ENCODE measurements around the gene MLPH.

Gene MLPH

DNA sequence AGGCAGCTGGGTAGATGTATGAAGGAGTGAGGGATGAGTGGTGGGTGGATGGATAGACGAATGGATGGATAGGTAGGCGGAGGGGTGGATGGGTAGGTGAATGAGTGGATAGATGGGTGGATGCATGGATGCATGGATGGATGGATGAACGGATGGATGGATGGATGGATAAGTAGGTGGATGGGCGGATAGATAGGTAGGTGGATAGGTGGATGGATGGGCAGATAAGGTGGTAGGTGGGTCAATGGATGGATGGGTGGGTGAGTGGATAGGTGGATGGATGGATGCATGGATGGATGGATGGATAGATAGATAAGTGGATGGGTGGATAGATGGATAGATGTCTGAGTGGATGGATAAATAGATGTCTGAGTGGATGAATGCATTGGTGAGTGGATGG lies 30.1 kb downstream of the MLPH start:
- H2AFZ ChIP-seq (ENCODE audit: low read length), result no peak overlapping the region

DNA sequence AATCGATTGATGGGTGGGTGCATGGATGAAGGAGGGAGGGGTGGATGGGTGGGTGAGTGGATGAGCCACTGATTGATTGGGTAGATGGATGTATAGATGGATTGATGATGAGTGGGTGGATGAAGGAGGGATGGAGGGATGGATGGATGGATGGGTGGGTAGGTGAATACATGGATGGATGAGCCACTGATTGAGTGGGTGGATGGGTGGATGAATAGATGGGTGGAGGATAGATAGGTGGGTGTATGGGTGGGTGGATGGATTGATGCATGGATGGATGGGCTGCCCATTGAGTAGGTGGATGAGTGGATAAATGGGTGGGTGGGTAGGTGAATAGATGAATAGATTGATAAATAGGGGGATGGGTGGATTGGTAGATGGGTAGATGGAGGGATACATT lies 30.9 kb downstream of the MLPH start:
- H4K20me1 ChIP-seq (ENCODE audit: insufficient read depth, low read length, poor library complexity, severe bottlenecking), result no peaks in the 10 kb centered on the region
- H3K36me3 ChIP-seq (ENCODE audit: insufficient read depth, low read length), result no peaks in the 10 kb centered on the region
- no peaks in the 10 kb centered on the region for H3K79me2 ChIP-seq (ENCODE audit: insufficient read depth, low read length)
- H3K4me3 ChIP-seq (ENCODE audit: low read length, poor library complexity, severe bottlenecking), result no peak overlapping the region
- H3K4me2 ChIP-seq (ENCODE audit: low read depth, low read length, poor library complexity, severe bottlenecking), result no peak overlapping the region
- no peaks in the 10 kb centered on the region for H3K27me3 ChIP-seq (ENCODE audit: insufficient read depth, low read length, poor library complexity, severe bottlenecking)
- no peaks in the 10 kb centered on the region for H3K9me3 ChIP-seq (ENCODE audit: insufficient read depth, low read depth, low read length)
- no peaks in the 10 kb centered on the region for H3F3A ChIP-seq (ENCODE audit: low read depth)
- no peak overlapping the region for H2AFZ ChIP-seq (ENCODE audit: low read length)
- no peak overlapping the region for H3K9ac ChIP-seq (ENCODE audit: low read depth, low read length, poor library complexity, severe bottlenecking)
- no peaks in the 10 kb centered on the region for H3K4me1 ChIP-seq (ENCODE audit: insufficient read depth, low read length, poor library complexity, severe bottlenecking)
- TF ChIP-seq EZH2phosphoT487 (IDR thresholded peaks at IDR 0.05; ENCODE audit: borderline replicate concordance), result no peak
- TF ChIP-seq, protein P1, sequence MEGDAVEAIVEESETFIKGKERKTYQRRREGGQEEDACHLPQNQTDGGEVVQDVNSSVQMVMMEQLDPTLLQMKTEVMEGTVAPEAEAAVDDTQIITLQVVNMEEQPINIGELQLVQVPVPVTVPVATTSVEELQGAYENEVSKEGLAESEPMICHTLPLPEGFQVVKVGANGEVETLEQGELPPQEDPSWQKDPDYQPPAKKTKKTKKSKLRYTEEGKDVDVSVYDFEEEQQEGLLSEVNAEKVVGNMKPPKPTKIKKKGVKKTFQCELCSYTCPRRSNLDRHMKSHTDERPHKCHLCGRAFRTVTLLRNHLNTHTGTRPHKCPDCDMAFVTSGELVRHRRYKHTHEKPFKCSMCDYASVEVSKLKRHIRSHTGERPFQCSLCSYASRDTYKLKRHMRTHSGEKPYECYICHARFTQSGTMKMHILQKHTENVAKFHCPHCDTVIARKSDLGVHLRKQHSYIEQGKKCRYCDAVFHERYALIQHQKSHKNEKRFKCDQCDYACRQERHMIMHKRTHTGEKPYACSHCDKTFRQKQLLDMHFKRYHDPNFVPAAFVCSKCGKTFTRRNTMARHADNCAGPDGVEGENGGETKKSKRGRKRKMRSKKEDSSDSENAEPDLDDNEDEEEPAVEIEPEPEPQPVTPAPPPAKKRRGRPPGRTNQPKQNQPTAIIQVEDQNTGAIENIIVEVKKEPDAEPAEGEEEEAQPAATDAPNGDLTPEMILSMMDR (conservative IDR thresholded peaks at IDR 0.05; ENCODE audit: low read length), result no peak
- H3K9me2 ChIP-seq (replicated peaks; ENCODE audit: low read depth, low read length), result no peaks in the 10 kb centered on the region

More for the DNA sequence above, 30.1 kb downstream of the MLPH start:
- H3K4me1 ChIP-seq (ENCODE audit: insufficient read depth, low read length, poor library complexity, severe bottlenecking), result no peaks in the 10 kb centered on the region
- H3K36me3 ChIP-seq (ENCODE audit: insufficient read depth, low read length), result no peaks in the 10 kb centered on the region
- no peak for TF ChIP-seq EZH2phosphoT487 (IDR thresholded peaks at IDR 0.05; ENCODE audit: borderline replicate concordance)
- no peak overlapping the region for H3K4me2 ChIP-seq (ENCODE audit: low read depth, low read length, poor library complexity, severe bottlenecking)
- no peaks in the 10 kb centered on the region for H4K20me1 ChIP-seq (ENCODE audit: insufficient read depth, low read length, poor library complexity, severe bottlenecking)
- no peaks in the 10 kb centered on the region for H3K79me2 ChIP-seq (ENCODE audit: insufficient read depth, low read length)
- no peaks in the 10 kb centered on the region for H3F3A ChIP-seq (ENCODE audit: low read depth)
- H3K4me3 ChIP-seq (ENCODE audit: low read length, poor library complexity, severe bottlenecking), result no peak overlapping the region
- H3K9me3 ChIP-seq (ENCODE audit: insufficient read depth, low read depth, low read length), result no peaks in the 10 kb centered on the region
- no peak overlapping the region for H3K9ac ChIP-seq (ENCODE audit: low read depth, low read length, poor library complexity, severe bottlenecking)
- H3K27me3 ChIP-seq (ENCODE audit: insufficient read depth, low read length, poor library complexity, severe bottlenecking), result no peaks in the 10 kb centered on the region
- no peaks in the 10 kb centered on the region for H3K9me2 ChIP-seq (replicated peaks; ENCODE audit: low read depth, low read length)

DNA sequence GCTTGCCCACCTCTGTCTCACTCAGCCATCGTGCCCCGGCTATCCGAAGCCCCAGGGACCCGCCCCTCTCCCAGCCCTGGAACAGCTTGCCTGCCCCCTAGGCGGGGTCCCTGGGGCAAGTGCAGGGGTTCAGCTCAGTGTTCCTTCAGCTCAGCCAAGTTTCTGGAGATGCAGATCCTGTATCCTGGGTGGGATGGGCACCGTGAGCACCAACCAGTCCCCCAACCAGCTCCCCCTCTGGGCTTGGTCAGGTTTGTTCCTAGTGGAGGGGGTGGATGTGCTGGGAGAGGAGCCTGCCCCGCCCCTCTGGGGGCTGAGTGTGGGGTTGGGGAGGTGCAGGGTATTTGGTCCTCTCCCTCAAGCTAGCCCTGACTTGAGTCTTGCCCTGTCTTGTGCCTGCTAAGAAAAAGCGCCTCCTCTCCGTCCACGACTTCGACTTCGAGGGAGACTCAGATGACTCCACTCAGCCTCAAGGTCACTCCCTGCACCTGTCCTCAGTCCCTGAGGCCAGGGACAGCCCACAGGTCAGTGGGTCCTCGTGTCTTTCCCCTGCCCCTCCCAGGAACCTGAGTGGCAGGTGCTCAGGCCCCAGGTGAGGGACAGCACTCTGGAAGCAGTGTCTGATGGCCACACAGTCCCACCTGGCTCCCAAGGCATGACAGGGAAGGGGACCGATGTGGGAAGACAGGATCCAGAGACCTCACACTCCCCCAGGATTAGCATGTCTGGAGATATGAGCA lies 32.6 kb downstream of the MLPH start:
- Histone ChIP-seq H3K9me3 (ENCODE audit: insufficient read depth, low read depth, low read length) (no peaks in the 10 kb centered on the region), H3K9me2 (replicated peaks; ENCODE audit: low read depth, low read length) (no peaks in the 10 kb centered on the region), H3K4me1 (ENCODE audit: insufficient read depth, low read length, poor library complexity, severe bottlenecking) (no peaks in the 10 kb centered on the region), H3F3A (ENCODE audit: low read depth) (no peaks in the 10 kb centered on the region), H3K4me2 (ENCODE audit: low read depth, low read length, poor library complexity, severe bottlenecking) (no peak overlapping the region), H3K27me3 (ENCODE audit: insufficient read depth, low read length, poor library complexity, severe bottlenecking) (no peaks in the 10 kb centered on the region), H3K9ac (ENCODE audit: low read depth, low read length, poor library complexity, severe bottlenecking) (no peak overlapping the region), H2AFZ (ENCODE audit: low read length) (no peak overlapping the region), H3K4me3 (ENCODE audit: low read length, poor library complexity, severe bottlenecking) (no peak overlapping the region), H3K36me3 (ENCODE audit: insufficient read depth, low read length) (no peaks in the 10 kb centered on the region), H3K79me2 (ENCODE audit: insufficient read depth, low read length) (no peaks in the 10 kb centered on the region), H4K20me1 (ENCODE audit: insufficient read depth, low read length, poor library complexity, severe bottlenecking) (no peaks in the 10 kb centered on the region)
- TF ChIP-seq, protein P1 (conservative IDR thresholded peaks at IDR 0.05; ENCODE audit: low read length), result no peak
- no peak for TF ChIP-seq EZH2phosphoT487 (IDR thresholded peaks at IDR 0.05; ENCODE audit: borderline replicate concordance)

DNA sequence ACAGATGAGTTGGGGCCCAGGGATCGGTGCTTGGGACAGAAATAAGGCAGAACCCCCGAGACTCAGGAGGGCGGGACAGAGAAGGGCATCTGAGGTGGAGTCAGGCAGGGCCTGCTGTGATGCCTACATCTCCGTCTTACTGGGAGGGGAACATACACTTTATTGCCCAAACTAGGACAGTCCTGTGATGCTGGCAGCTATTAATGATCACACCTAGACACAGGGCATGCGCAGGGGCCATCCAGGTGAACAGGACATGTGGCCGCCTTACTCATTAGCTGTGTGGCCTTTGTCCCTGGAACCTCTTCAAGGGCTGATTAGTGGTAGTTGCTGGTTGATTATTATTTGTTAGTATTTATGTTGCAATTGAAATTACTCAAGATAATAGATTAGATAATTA lies 33.2 kb downstream of the MLPH start:
- no peaks in the 10 kb centered on the region for H3K79me2 ChIP-seq (ENCODE audit: insufficient read depth, low read length)
- no peak for TF ChIP-seq EZH2phosphoT487 (IDR thresholded peaks at IDR 0.05; ENCODE audit: borderline replicate concordance)
- TF ChIP-seq, protein P1 (conservative IDR thresholded peaks at IDR 0.05; ENCODE audit: low read length), result no peak
- H4K20me1 ChIP-seq (ENCODE audit: insufficient read depth, low read length, poor library complexity, severe bottlenecking), result no peaks in the 10 kb centered on the region
- no peaks in the 10 kb centered on the region for H3F3A ChIP-seq (ENCODE audit: low read depth)
- H3K4me1 ChIP-seq (ENCODE audit: insufficient read depth, low read length, poor library complexity, severe bottlenecking), result no peaks in the 10 kb centered on the region
- H3K36me3 ChIP-seq (ENCODE audit: insufficient read depth, low read length), result no peaks in the 10 kb centered on the region
- H3K27me3 ChIP-seq (ENCODE audit: insufficient read depth, low read length, poor library complexity, severe bottlenecking), result no peaks in the 10 kb centered on the region
- no peak overlapping the region for H3K4me2 ChIP-seq (ENCODE audit: low read depth, low read length, poor library complexity, severe bottlenecking)
- no peak overlapping the region for H3K9ac ChIP-seq (ENCODE audit: low read depth, low read length, poor library complexity, severe bottlenecking)
- no peak overlapping the region for H2AFZ ChIP-seq (ENCODE audit: low read length)
- H3K9me3 ChIP-seq (ENCODE audit: insufficient read depth, low read depth, low read length), result no peaks in the 10 kb centered on the region
- no peak overlapping the region for H3K4me3 ChIP-seq (ENCODE audit: low read length, poor library complexity, severe bottlenecking)
- no peaks in the 10 kb centered on the region for H3K9me2 ChIP-seq (replicated peaks; ENCODE audit: low read depth, low read length)
